GM08714 (cell line): ENCODE data around the gene DCTD.
A peak's percentile ranks its signal among the peaks of the same experiment; 100 is the strongest.

Source experiments
- H3K4me3 ChIP-seq: fragments of 200-500 bp; sonication (Bioruptor generic); 2 replicates; pipeline ENCODE4 v1.5.1; 2014; ENCODE audit warnings: mild to moderate bottlenecking, low read length, inconsistent platforms
- ZNF274 ChIP-seq: IDR thresholded peaks from 2 replicates; pipeline ENCODE4 v1.6.1; 2012; ENCODE audit warnings: mild to moderate bottlenecking, low read depth, low read length

Gene DCTD

DNA sequence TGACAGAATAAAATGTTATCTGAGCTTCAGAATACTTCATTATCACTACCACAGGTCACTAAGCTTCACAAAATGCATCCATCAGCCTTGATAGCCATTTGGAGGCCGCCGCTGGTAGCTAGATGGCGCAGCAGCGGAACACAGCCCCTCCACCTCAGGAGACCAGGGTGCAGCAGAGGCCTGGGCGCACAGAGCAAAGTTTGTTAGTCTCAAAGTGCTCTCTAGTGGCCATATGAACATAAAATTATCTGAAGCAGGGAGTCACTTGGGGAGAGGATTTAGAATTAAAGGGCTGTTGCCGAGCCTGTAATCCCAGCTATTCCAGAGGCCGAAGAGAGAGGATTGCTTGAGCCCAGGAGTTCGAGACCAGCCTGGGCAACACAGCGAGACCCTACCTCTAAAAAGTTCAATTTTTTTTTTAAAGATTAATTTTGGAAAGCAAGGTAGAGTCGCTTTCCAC lies 8.1 kb upstream of the DCTD start:
- no peak overlapping the region for H3K4me3 ChIP-seq
- no peak for TF ChIP-seq ZNF274

DNA sequence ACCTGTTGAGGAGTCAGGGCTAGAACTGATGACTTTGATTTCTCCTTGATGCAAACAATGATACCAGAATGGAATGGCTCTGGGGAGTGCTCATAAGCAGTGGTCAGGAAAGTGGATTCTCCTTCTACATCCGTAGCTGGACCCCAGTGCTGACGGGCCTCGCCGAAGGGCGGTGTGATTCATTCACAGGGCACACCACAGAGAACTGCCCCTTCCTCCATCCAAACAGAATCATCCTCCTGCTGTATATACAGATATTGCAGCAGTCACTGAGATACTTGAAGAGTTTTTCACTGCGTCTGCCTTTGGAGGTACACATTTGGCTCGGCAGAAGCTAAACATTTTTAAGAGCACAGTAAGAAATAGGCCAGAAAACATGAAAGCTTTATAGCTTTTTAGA lies 7.3 kb upstream of the DCTD start:
- no peak overlapping the region for H3K4me3 ChIP-seq
- TF ChIP-seq ZNF274 = no peak

DNA sequence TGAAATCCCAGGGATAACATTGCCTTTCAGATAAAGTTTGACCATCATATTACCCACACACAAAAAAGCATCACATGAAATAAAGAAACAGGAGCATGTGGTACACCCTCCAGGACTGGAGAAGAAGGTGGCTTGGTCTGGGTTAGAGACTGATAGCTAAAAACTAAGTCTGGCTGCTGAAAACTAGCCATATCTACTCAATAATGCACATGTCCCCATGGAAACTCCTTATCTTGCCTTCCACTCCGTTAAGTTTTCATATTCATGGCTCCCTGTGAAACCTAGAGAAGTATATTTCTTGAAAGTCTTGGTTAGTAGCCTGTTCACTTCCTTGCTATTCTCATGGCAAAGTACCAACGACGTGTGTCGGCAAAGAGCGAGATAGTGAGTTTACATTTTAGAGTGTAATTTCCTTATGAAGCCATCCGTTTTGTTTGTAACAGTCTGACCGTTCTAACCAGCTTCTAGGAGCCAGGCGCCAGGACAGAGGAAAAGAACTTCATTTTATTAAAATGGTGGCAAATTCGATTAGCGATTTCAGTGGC lies 6.7 kb upstream of the DCTD start:
- no peak for TF ChIP-seq ZNF274
- no peak overlapping the region for H3K4me3 ChIP-seq

DNA sequence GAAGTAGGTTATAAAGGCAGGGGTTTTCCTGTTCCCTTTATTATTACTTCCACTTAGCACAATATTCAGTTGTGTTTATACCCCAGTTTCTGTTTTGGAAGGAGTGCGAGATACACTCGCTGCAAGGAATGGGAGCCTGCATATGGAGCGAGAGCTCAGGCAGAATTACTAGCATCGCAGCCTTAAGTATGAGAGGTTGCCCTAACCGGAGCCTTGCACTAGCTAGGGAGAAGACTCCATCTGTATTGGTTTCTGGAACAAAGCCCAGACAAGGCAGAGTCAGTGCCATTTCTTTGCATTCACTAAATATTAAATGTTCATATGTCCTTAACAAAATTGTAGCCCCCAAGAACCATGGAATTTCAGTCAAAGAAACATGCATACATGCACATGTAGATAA lies 6.2 kb upstream of the DCTD start:
- no peak overlapping the region for H3K4me3 ChIP-seq
- TF ChIP-seq ZNF274 = no peak

DNA sequence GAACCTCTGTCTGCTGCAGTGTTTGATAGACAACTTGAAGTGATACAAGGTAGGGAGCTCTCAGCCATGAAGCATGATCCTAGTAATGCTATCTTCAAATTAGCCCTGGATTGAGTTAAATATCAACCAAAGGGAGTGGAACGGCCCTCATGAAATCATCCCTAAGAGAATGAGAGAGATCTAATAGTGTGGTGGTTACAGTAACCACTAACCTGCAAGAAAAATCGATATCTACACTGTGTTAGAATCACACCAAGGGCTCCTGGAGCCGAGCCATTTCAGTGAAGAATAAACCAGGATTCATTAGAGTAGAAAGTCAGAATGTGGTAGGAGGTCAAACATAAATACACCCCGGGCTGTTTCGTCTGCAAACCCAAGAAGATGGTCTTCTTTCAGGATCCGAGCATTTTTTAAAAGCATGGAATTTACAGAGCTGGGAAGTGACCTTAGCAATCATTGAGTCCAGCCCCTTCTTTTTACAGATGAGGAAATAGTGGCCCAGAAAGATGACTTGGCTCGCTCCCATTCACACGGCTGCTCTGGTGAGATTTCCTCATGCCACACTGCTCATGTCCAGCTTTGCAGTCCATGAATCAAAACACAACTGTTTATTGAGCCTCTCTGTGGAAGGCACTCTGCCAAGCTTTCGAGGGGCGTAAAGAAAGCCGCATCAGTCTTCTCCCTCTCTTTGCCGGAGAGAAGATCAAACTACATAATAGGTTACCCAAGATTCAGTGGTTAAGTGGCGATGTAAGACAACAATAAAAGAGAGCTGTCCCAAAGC lies 5.5 kb upstream of the DCTD start:
- TF ChIP-seq ZNF274 = no peak
- H3K4me3 ChIP-seq = no peak overlapping the region

DNA sequence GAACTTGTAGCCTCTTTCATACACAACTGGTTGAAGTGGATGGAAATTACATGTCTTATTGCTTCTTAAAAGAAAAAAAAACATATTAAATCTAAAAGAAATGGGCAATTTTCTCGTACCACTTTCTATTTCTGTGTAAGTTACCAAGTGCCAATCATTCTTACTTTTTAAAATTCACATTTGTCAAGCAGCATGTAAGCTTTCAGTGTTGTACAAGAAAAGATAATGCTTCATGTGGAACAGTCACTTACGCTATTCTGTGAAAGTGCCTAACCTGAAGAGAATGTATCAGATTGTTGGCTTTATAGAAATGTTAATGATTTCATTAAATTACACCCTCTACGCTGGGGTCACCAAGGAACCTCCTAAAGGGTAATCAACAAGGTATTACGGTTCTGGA lies 4.4 kb upstream of the DCTD start:
- H3K4me3 ChIP-seq = no peak overlapping the region
- no peak for TF ChIP-seq ZNF274

DNA sequence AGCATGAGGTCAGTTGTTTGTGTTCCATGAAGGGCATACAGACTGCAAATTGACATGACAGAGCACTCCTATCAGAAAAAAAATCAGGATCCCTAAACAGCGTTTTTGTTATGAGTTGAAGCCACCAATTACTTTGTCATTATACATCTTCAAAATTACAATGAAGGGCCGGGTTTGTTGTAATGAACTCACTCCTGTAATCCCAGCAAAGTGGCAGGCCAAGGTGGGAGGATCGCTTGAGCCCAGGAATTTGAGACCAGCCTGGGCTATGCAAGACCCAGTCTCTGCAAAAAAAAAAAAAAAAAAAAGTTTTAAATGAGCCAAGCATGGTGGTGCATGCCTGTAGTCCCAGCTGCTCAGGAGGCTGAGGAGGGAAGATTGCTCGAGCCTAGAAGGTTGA lies 3.5 kb upstream of the DCTD start:
- no peak overlapping the region for H3K4me3 ChIP-seq
- no peak for TF ChIP-seq ZNF274

DNA sequence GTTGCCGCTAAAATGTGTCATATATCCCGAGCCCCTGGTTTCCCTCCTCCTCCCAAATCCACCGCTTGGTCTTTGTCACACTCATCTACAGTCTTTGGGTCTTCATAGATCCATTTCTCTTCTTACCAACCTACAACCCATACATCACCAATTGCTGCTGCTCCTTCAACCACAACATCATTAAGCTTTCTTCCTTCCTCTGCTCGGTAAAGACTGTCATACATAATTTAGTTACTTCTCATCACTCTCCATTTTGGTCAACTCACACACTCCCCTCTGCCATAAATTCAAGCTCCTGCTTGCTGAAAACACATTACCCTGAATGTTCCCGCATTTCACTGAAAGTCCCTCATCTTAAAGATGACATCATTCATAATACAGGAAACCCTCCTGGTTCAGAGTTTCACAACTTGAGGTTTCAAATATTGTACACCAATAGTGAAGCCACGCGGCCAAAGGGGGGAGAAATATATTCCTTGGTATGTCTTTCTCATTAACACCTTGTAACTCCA lies 1.7 kb upstream of the DCTD start:
- peak overlapping the region; percentile 22; the same call in 1 of the 2 replicates for H3K4me3 ChIP-seq
- no peak for TF ChIP-seq ZNF274

DNA sequence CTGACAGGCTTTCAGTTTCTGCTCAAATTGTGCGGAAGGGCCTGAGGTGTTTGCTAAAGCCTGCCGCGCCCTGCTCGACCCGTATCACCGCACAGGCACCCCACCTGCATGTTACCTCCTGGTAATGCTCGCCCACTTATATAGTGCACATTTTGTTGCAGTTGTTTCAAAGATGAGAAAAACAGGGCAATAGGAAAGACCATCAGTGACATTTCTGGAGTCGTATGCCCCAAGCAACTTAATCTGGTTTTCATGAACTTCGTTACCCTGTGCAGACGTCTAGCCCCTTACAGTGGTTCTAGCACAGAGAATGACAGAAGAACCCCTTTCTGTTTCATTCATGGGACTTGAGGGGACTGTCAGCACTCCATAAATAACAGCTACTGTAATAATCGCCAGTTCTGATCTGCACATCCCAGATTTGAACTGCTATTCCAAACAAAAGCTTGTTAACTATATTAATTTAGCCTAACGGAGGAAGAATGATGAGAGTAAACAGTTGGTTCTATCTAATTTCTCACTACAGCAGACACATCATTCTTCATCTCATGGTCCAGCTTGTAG lies 940 bp upstream of the DCTD start:
- no peak for TF ChIP-seq ZNF274

DNA sequence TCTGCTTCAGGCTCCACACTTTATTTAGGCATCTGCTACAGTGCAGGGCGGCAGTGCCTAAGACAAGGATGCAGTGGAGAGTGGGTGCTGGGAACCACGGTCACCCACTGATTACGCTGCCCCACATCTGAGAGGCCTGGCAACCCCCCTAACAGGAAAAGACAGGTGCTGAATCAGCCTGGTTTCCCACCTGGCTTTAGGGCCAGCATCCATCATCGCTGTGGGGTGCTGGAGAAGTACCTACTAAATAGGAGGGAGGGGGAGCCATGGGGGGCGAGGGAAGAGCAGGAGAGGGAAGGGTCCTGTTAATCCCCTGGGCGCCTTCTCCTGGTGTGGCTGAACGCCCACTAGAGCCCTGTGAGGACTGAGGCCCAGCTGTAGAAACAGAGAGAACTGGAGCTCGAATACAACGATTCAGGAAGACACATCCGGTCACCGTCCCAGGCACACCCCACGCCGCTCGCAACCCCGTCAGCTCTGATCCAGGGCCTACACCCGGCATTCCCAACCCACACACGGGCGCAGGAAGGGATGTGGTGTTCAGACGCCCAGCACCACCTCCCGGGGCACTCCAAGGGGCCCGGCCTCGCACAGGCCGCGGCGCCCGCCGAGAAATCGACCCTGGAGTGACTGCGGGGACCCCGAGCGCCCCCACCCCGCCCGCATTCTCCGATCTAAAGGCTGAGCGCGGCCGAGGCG lies 554 bp downstream of the DCTD start:
- peak overlapping the region; percentile 64 for H3K4me3 ChIP-seq
- no peak for TF ChIP-seq ZNF274

More for the DNA sequence above, 940 bp upstream of the DCTD start:
- H3K4me3 ChIP-seq = peak overlapping the region; percentile 12; the same call in 1 of the 2 replicates

DNA sequence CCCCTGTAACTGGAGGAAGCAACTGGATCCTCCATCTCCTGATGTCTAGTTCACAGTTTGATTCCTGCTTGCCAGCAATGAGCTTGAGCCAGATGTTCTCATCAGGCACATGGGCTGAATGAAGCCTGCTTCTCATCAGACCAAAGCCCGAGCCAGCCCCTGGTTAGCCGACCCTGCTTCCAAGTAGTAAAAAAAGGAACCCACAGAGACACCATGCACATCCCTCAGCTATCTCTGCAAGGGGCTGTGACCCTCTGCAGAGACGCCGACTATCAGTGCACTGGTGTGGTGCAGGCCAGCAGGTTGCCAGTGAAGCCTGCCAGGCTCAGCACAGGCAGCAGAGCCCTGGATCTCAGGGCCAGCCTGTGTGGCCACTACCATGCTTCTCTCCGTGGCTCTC lies 2.8 kb downstream of the DCTD start:
- H3K4me3 ChIP-seq = no peak overlapping the region
- no peak for TF ChIP-seq ZNF274

DNA sequence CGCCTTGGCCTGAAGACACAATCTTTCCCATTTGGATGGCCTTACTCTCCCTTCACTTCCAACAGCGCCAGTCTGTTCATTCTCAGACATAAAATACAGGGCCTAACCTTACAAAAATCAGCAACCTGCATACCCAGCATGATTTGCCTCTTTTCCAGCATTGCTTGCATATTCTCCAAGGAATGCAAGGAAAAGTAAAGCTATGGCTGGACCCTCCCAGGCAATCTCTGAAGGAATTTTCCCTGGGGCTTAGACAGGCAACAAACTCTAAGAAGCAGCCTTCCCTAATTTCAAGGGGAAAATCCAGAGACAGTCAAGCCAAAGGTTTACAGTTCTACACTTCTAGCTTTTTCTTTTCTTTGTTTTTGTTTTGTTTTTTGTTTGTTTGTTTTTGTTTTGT lies 3.6 kb downstream of the DCTD start:
- no peak overlapping the region for H3K4me3 ChIP-seq
- no peak for TF ChIP-seq ZNF274

DNA sequence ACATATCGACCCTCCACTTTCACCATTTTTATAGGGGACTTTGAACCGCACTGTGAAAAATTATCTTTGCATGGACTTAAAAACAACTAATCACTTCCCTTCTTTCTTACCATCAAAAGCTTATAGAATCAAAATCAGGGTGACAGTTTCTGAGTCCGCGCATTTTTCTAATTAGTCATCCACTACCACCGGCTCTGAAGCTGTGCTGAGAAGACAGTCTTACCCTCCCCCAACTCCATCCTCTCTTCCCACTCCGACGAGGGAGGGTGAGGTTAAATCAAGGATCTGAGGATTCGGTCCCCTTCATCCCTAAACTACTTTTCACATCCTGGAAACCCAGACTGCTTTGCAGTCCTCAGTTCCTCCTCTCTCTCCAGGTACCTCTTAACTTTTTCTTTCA lies 4.2 kb downstream of the DCTD start:
- H3K4me3 ChIP-seq = no peak overlapping the region
- no peak for TF ChIP-seq ZNF274

DNA sequence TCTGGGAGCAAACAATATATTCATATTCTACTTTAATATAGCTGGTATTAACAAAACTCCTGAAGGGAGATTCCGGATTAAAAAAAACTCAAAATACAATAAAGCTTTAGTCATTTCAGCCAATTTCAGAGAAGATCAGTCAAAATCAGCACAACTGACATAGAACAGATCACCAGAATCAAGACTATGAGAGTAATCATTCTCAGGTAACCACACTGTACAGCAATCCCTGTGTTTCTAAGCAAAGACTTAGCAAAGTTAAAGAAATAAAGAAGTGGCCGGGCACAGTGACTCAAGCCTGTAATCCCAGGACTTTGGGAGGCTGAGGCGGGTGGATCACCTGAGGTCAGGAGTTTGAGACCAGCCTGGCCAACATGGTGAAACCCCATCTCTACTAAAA lies 9.1 kb downstream of the DCTD start:
- H3K4me3 ChIP-seq = no peak overlapping the region
- TF ChIP-seq ZNF274 = no peak
